SK-N-MC (cell line): Measurements from ENCODE around the gene ULK2.
A peak's percentile ranks its signal among the peaks of the same experiment; 100 is the strongest.

ENCODE experiments used
- DNase-seq: peaks from one replicate; pipeline ENCODE4 v3.0.0-alpha.2; 2011; ENCODE audit warnings: low read depth, low spot score
- H3K27ac ChIP-seq: fragments of 200-600 bp; sonication (generic); 2 replicates; pipeline ENCODE4 v1.5.1; 2016; ENCODE audit warnings: mixed run types
- H3K36me3 ChIP-seq: fragments of 200-600 bp; sonication (generic); 2 replicates; pipeline ENCODE4 v1.6.1; 2017; ENCODE audit warnings: antibody characterized with exemption, low read length, mixed read lengths; ENCODE audit not compliant: insufficient read depth
- H3K4me3 ChIP-seq: fragments of 200-600 bp; sonication (generic); 2 replicates; pipeline ENCODE4 v1.5.1; 2016
- H3K9ac ChIP-seq: fragments of 200-600 bp; sonication (generic); 2 replicates; pipeline ENCODE4 v1.8.0; 2017; ENCODE audit warnings: mixed run types, mixed read lengths; ENCODE audit not compliant: insufficient read length
- H3K9me3 ChIP-seq: fragments of 200-600 bp; sonication (generic); 2 replicates; pipeline ENCODE4 v1.6.1; 2017; ENCODE audit warnings: low read depth, mild to moderate bottlenecking, antibody characterized with exemption, low read length, moderate library complexity, mixed read lengths
- EZH2 ChIP-seq: fragments of 200-600 bp; sonication (generic); IDR thresholded peaks from one replicate; pipeline ENCODE4 v1.6.1; 2017; ENCODE audit warnings: antibody characterized with exemption
- FOXP2 ChIP-seq: optimal IDR thresholded peaks from 2 replicates; pipeline ENCODE3; 2011; ENCODE audit warnings: mild to moderate bottlenecking, moderate library complexity; ENCODE audit not compliant: insufficient read depth; ENCODE audit errors: extremely low read length, control extremely low read depth
- POLR2AphosphoS5 ChIP-seq: IDR thresholded peaks from 2 replicates; pipeline ENCODE4 v1.6.1; 2012; ENCODE audit warnings: mild to moderate bottlenecking, low read depth, low read length, borderline replicate concordance

Gene ULK2

GRCh38 chr17:19867329-19868078 is at the start of gene ULK2:
Gene ULK2, minus strand, starts transcription at chr17:19867936. Its CDS starts 519 bp downstream, at chr17:19867417.
- no peak within 1 kb of the TSS for H3K27ac ChIP-seq
- no peaks in the 10 kb centered on the region for H3K9me3 ChIP-seq
- TF ChIP-seq EZH2: no peak
- no peak for TF ChIP-seq POLR2AphosphoS5
- no peak for TF ChIP-seq FOXP2
- peak within 1 kb of the TSS; percentile 79 for H3K9ac ChIP-seq
- no peak for DNase-seq
- peak within 1 kb of the TSS; percentile 83 for H3K4me3 ChIP-seq
- no peaks in the 10 kb centered on the region for H3K36me3 ChIP-seq

- DNase-seq: no peak
- no peak for TF ChIP-seq FOXP2
- no peak for TF ChIP-seq POLR2AphosphoS5
- no peak for TF ChIP-seq EZH2
- H3K36me3 ChIP-seq: peaks cover 40% of the 10 kb centered on the region
- H3K9me3 ChIP-seq: no peaks in the 10 kb centered on the region
- no peak overlapping the region for H3K4me3 ChIP-seq
- H3K27ac ChIP-seq: no peak overlapping the region
- H3K9ac ChIP-seq: no peak overlapping the region
Measured at GRCh38 chr17:19915245-19915978, 47.7 kb upstream of the ULK2 start.

GRCh38 chr17:19911033-19911432 is 43.3 kb upstream of the ULK2 start:
- H3K4me3 ChIP-seq: no peak overlapping the region
- no peak overlapping the region for H3K27ac ChIP-seq
- H3K36me3 ChIP-seq: peaks cover 42% of the 10 kb centered on the region
- no peak for DNase-seq
- no peak overlapping the region for H3K9ac ChIP-seq
- TF ChIP-seq POLR2AphosphoS5: no peak
- no peak for TF ChIP-seq FOXP2
- TF ChIP-seq EZH2: no peak
- no peaks in the 10 kb centered on the region for H3K9me3 ChIP-seq

GRCh38 chr17:19909139-19909538 is 41.4 kb upstream of the ULK2 start:
- DNase-seq: no peak
- H3K9me3 ChIP-seq: no peaks in the 10 kb centered on the region
- H3K36me3 ChIP-seq: peaks cover 46% of the 10 kb centered on the region
- H3K4me3 ChIP-seq: no peak overlapping the region
- TF ChIP-seq FOXP2: no peak
- no peak for TF ChIP-seq EZH2
- no peak for TF ChIP-seq POLR2AphosphoS5
- H3K27ac ChIP-seq: no peak overlapping the region
- no peak overlapping the region for H3K9ac ChIP-seq

- H3K9ac ChIP-seq: no peak overlapping the region
- peaks cover 46% of the 10 kb centered on the region for H3K36me3 ChIP-seq
- H3K9me3 ChIP-seq: no peaks in the 10 kb centered on the region
- H3K27ac ChIP-seq: no peak overlapping the region
- TF ChIP-seq POLR2AphosphoS5 (no peak), EZH2 (no peak)
- no peak overlapping the region for H3K4me3 ChIP-seq
- no peak for DNase-seq
Measured at GRCh38 chr17:19905502-19905901, 37.8 kb upstream of the ULK2 start.

- H3K27ac ChIP-seq: no peak overlapping the region
- H3K9me3 ChIP-seq: no peaks in the 10 kb centered on the region
- H3K4me3 ChIP-seq: no peak overlapping the region
- peaks cover 46% of the 10 kb centered on the region for H3K36me3 ChIP-seq
- H3K9ac ChIP-seq: no peak overlapping the region
- no peak for TF ChIP-seq FOXP2
- DNase-seq: no peak
Measured at GRCh38 chr17:19904924-19905323, 37.2 kb upstream of the ULK2 start.

- Histone ChIP-seq H3K9me3 (no peaks in the 10 kb centered on the region), H3K27ac (no peak overlapping the region), H3K36me3 (peaks cover 41% of the 10 kb centered on the region), H3K4me3 (no peak overlapping the region), H3K9ac (no peak overlapping the region)
- no peak for DNase-seq
- no peak for TF ChIP-seq EZH2
- no peak for TF ChIP-seq FOXP2
- no peak for TF ChIP-seq POLR2AphosphoS5
Measured at GRCh38 chr17:19904412-19904811, 36.7 kb upstream of the ULK2 start.

- H3K9me3 ChIP-seq: no peaks in the 10 kb centered on the region
- no peak for DNase-seq
- H3K4me3 ChIP-seq: no peak overlapping the region
- H3K36me3 ChIP-seq: peaks cover 15% of the 10 kb centered on the region
- H3K9ac ChIP-seq: no peak overlapping the region
- TF ChIP-seq POLR2AphosphoS5 (no peak), EZH2 (no peak), FOXP2 (no peak)
- no peak overlapping the region for H3K27ac ChIP-seq
Measured at GRCh38 chr17:19900809-19901208, 33.1 kb upstream of the ULK2 start.

GRCh38 chr17:19897903-19898302 is 30.2 kb upstream of the ULK2 start:
- Histone ChIP-seq H3K36me3 (no peaks in the 10 kb centered on the region), H3K27ac (no peak overlapping the region), H3K9me3 (no peaks in the 10 kb centered on the region), H3K9ac (no peak overlapping the region), H3K4me3 (no peak overlapping the region)
- DNase-seq: no peak
- TF ChIP-seq POLR2AphosphoS5 (no peak), FOXP2 (no peak), EZH2 (no peak)
